ENCODE measurements around the gene DUSP3. TPM values are rescaled to one million over a fixed set of nuclear protein-coding genes. Genes with fewer than 3 reads are reported as not detected.

The DUSP3 gene
- total RNA-seq, 1 experiment from 2014 or later, result 16.9 TPM

DNA sequence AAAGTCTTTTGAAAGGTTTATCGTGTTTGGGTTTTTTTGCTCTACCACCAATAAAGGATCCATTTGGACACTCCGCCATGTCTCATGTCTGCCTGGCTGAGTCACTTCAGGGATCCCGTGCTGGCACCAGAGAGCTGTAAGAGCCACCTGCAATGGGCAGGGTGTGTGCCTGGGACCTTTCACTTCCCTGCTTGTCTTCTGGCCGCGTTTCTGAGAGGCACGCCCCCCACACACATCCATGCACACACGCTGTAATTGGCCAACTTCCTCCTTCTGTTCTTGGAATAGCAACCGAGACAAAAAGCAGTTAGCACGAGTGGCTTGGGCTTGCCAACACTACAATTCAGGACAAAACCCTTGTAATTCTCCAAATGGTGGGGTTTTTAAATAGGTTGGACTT is 10.4 kb downstream of the DUSP3 start:
- no peak overlapping the region for H3K9ac ChIP-seq (ENCODE audit: extremely low read depth, insufficient read length, low read length)

More for the DNA sequence above, 10.4 kb downstream of the DUSP3 start:
- Mint-ChIP-seq H3K4me3 (no peak overlapping the region), H3K27me3 (ENCODE audit: low read depth) (no peaks in the 10 kb centered on the region), H3K27ac (no peak overlapping the region), H3K9me3 (no peaks in the 10 kb centered on the region), H3K36me3 (ENCODE audit: insufficient read depth in 1 of 3, low read depth in 3 of 3) (peaks cover 4 to 44% (median 39%) of the 10 kb centered on the region in 3 experiments), H3K4me1 (peaks cover 3 to 4% of the 10 kb centered on the region in 2 experiments)
- no peaks in the 10 kb centered on the region for H3K4me1 ChIP-seq (ENCODE audit: insufficient read depth, low read length)
- WGBS (ENCODE audit: extremely low coverage, insufficient read length, low lambda C conversion rate), result no CpG with 5 or more reads among the region's 9 CpGs
- no peak overlapping the region for H4K5ac ChIP-seq (ENCODE audit: insufficient read length, low read depth, low read length)
- H3K23ac ChIP-seq (ENCODE audit: insufficient read length, low read depth, low read length), result no peak overlapping the region
- no peak overlapping the region for H3K27ac ChIP-seq (ENCODE audit: insufficient read length, low read depth, low read length)
- H3K79me1 ChIP-seq (ENCODE audit: insufficient read depth, low read depth, low read length, poor library complexity, severe bottlenecking), result no peaks in the 10 kb centered on the region
- no peak overlapping the region for H2BK15ac ChIP-seq (ENCODE audit: low read depth, low read length)
- H2BK12ac ChIP-seq (ENCODE audit: insufficient read length, low read depth, low read length), result no peak overlapping the region
- H2BK5ac ChIP-seq (ENCODE audit: insufficient read length, low read length), result no peak overlapping the region
- H2AFZ ChIP-seq (ENCODE audit: low read length), result no peak overlapping the region
- no peak overlapping the region for H3K4me2 ChIP-seq (ENCODE audit: insufficient read depth, insufficient read length, low read length)
- no peaks in the 10 kb centered on the region for H3K9me3 ChIP-seq (ENCODE audit: control insufficient read depth, low read depth, low read length)
- no peak overlapping the region for H3K18ac ChIP-seq (ENCODE audit: insufficient read length, low read depth, low read length)
- H4K20me1 ChIP-seq (ENCODE audit: control insufficient read depth, insufficient read depth, insufficient read length), result no peaks in the 10 kb centered on the region
- H2BK120ac ChIP-seq (ENCODE audit: low read depth, low read length, poor library complexity, severe bottlenecking), result no peak overlapping the region
- H3K79me2 ChIP-seq (ENCODE audit: insufficient read depth, low read length), result no peaks in the 10 kb centered on the region
- no peaks in the 10 kb centered on the region for H3K23me2 ChIP-seq (ENCODE audit: insufficient read length, low read depth, low read length, poor library complexity, severe bottlenecking)
- TF ChIP-seq, protein P1, sequence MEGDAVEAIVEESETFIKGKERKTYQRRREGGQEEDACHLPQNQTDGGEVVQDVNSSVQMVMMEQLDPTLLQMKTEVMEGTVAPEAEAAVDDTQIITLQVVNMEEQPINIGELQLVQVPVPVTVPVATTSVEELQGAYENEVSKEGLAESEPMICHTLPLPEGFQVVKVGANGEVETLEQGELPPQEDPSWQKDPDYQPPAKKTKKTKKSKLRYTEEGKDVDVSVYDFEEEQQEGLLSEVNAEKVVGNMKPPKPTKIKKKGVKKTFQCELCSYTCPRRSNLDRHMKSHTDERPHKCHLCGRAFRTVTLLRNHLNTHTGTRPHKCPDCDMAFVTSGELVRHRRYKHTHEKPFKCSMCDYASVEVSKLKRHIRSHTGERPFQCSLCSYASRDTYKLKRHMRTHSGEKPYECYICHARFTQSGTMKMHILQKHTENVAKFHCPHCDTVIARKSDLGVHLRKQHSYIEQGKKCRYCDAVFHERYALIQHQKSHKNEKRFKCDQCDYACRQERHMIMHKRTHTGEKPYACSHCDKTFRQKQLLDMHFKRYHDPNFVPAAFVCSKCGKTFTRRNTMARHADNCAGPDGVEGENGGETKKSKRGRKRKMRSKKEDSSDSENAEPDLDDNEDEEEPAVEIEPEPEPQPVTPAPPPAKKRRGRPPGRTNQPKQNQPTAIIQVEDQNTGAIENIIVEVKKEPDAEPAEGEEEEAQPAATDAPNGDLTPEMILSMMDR (conservative IDR thresholded peaks at IDR 0.05), result no peak
- H3K4ac ChIP-seq (ENCODE audit: low read depth, low read length), result no peak overlapping the region
- H3K56ac ChIP-seq (ENCODE audit: insufficient read length, low read depth, low read length), result no peak overlapping the region
- H2BK20ac ChIP-seq (ENCODE audit: low read depth, low read length, poor library complexity, severe bottlenecking), result no peak overlapping the region
- H3K27me3 ChIP-seq (ENCODE audit: insufficient read depth, low read length), result no peaks in the 10 kb centered on the region
- no peak overlapping the region for H4K91ac ChIP-seq (ENCODE audit: insufficient read length, low read depth, low read length)
- H4K8ac ChIP-seq (replicated peaks; ENCODE audit: insufficient read length, low read depth, low read length), result no peak overlapping the region
- no peak overlapping the region for H3T11ph ChIP-seq (ENCODE audit: low read length)
- no peak overlapping the region for H2AK5ac ChIP-seq (ENCODE audit: insufficient read length, low read length)
- no peak for DNase-seq
- H3K14ac ChIP-seq (ENCODE audit: insufficient read depth, low read length), result no peak overlapping the region
